NCI-H2196 treated with DMSO at 0.1 percent for 48 hours (cell line): ENCODE measurements around the gene BMP2K.

ENCODE experiments used
- DNase-seq: peaks from one replicate; lab custom pipeline; 2025; ENCODE audit not compliant: unreplicated experiment; lab: John Stamatoyannopoulos, UW

The BMP2K gene

DNA sequence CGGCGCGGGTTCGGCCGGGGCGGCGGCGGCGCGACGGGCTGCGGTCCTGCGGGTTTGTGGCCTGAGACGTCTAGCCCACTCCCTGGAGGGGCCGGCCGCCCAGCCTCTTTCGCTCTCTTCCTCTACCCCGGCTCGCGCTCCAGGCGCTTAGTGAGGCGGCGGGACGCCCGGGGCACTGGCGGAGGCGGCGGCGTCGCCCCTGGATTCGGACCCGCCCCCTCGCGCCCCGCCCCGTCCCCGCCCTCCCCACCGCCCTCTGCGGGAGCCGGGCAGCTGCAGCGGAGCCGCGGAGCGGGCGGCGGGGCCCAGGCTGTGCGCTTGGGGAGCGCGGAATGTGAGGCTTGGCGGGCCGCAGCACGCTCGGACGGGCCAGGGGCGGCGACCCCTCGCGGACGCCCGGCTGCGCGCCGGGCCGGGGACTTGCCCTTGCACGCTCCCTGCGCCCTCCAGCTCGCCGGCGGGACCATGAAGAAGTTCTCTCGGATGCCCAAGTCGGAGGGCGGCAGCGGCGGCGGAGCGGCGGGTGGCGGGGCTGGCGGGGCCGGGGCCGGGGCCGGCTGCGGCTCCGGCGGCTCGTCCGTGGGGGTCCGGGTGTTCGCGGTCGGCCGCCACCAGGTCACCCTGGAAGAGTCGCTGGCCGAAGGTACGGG, at the start of gene BMP2K:
BMP2K (plus strand) TSS at position 272 of the 650 bp plus-strand sequence; CDS start at position 466, 194 bp downstream.
- peak; percentile 18 for DNase-seq

GRCh38 chr4:78726546-78726945, 49.6 kb upstream of the BMP2K start:
- DNase-seq, result no peak

DNA sequence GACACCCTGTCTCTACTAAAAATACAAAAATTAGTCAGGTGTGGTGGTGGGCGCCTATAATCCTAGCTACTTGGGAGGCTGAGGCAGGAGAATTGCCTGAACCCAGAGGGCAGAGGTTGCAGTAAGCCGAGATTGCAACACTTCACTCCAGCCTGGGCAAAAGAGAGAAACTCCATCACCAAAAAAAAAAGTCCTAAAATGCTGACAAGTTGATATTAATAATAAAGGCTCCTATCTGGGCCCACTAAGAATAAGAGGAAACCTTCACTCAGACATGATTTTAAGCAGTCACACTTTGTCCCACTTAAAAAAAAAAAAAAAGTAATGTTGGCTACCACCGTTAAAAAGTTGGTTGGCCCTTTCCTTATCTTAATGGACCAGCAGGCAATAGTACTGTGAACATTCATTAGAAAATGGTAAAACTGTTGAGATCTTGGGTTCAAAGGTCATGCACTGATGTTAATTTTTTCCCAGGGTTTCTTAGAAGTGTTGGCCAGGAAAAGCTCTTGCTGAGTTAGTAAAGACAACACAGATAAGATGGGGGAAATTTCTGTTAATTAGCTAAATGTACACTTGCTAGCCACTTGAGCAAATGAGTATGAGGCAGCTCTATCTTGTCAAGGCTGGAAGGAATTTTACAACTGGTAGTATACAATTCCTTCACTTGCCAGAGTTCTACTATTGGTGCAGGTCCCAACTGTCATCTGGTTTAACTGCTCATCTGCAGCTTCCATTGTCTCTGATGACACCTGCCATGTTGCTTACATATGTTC, 43.6 kb upstream of the BMP2K start:
- DNase-seq, result no peak

DNA sequence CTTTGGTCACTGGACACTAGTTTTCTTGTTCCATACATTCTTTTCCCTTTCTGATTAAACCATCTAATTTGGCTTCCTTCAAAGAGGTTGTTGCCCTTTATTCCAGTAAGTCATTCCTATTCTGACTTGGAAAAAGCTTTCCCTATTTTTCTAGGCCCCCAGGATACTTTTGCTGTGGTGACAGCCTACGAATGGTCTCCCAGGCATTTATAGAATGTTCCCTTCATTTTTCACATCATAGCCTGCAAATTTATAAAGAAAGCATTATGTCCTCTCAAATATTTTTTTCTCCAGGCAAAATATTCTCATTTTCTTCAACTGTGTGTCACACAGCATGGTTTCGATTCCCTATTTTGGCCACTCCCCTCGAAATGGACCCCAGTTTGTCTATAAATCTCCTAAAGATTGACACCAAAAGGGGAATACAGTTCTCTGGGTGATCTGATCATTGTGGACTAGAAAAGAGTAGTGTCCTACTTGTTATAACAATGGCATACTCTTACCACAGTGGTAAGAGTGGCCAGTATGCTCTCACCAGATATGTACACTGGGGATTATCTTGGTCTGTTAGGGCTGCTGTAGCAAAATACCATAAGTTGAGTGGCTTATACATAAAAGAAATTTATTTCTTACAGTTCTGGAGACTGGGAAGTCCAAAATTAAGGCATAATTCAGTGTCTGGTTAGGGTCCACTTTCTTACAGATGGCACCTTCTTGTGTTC, 41.5 kb upstream of the BMP2K start:
- no peak for DNase-seq

DNA sequence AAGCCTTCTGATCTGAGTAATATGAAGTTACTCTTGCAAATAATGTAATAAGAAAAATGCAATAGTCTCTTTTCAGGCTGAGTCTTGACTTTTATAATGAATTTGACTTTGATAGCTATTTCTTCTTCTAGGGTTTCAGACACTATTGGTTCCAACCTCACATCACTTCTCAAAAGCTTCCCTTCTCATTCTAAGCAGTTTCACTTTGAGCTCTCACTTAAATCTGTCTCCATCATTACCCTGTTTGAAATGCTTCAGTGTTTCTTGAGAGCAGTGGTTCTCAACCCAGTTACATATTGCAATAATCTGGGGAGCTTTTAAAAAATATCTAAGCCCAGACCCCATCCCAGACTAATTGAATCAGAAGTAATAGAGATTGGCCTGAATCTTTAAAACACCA, 40.5 kb upstream of the BMP2K start:
- no peak for DNase-seq

GRCh38 chr4:78737035-78737434, 39.1 kb upstream of the BMP2K start:
- no peak for DNase-seq

DNA sequence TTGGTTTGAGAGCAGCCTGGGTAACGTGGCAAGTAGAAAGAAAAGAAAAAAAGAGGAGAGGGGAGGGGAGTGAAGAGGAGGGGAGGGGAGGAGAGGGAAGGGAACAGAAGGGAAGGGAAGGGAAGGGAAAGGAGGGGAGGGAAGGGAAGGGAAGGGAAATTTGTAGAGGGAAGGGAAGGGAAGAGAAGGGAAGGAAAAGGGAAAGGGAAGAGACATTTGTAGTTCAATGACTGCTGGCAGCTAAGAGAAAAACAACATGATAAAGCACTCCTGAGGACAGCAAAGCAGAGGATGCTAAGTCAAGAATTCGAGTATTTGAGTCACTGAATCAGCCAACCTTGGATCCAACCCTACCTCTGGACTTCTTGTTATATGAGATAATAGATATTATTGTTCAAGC, 38.2 kb upstream of the BMP2K start:
- no peak for DNase-seq

DNA sequence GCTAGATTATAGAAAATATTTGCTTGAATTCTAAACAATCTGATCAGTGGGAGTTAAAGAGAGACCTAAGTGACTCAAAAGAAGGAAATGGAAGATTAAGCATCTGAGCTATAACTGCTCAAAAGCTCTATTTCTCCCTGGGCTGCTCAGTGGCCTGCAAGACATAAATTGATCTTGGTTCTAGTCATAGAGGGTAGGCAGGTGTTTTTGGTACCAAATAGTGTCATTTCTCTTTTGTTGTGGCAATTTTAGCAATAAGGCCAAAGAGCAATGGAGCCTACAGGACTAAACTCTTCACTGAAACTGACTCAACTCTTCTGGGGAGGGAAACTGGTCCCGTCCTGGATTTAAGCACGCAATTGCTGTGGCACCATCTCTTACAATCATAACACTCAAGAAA, 33.9 kb upstream of the BMP2K start:
- no peak for DNase-seq

- no peak for DNase-seq
These were observed 28.7 kb upstream of the BMP2K start for GRCh38 chr4:78747475-78747922.

DNA sequence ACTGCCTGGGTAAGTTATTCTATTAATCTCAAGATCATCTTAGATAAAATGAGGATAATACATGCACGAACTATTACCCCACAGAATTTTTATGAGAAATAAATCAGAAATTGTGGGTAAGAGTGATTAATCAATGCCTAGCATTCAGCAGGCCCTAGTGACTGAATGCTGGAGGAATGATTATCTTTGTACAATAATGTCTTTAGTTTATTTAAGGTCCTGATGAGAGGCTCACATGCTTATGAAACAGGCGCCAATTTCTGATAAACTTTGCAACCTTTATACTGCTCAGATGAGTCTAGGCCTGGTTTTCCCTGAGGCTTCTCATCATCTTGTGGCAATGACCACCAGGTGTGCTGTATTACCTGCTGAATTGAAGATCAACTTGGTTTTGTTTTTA, 27.8 kb upstream of the BMP2K start:
- no peak for DNase-seq

- no peak for DNase-seq
These were observed 26.7 kb upstream of the BMP2K start for GRCh38 chr4:78749258-78749971.

- DNase-seq, result no peak
These were observed 26.0 kb upstream of the BMP2K start for GRCh38 chr4:78749972-78750727.

DNA sequence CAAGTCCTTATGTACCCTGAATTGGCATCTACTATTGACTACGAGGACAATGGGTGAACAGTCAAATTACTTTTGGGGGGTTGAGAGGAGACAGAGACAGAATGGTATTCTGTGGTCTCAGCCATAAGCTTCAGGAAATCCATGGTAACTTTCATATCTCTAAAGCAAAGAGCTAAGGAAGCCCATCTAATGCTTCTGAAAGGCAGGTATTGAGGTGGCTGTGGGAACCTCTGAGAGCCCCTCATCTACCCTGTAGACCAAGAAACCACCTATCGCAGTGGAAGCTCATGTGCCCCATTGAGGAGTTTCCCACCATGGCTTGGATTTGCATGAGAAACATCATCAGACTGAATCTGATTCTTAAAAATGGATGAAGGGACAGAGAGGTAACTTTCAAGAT, 23.1 kb upstream of the BMP2K start:
- no peak for DNase-seq

DNA sequence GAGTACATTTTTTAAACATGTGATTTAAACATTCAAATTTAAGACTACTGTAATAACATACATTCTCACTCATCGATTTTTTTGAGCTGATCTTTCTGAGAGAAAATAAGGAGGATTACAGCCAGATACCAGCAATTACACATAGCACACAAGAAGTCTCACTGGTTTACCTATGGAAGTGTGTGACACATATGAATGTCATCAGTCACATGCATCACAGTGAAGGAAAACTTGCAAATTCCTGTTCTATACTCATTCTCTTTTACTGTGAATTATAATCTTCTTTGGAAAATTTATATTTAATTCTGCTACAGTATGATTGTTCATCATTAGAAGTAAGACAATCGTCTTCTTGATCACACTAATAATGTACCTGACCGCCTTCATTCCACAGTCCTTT, 21.3 kb upstream of the BMP2K start:
- no peak for DNase-seq

GRCh38 chr4:78756137-78756536, 20.0 kb upstream of the BMP2K start:
- no peak for DNase-seq

DNA sequence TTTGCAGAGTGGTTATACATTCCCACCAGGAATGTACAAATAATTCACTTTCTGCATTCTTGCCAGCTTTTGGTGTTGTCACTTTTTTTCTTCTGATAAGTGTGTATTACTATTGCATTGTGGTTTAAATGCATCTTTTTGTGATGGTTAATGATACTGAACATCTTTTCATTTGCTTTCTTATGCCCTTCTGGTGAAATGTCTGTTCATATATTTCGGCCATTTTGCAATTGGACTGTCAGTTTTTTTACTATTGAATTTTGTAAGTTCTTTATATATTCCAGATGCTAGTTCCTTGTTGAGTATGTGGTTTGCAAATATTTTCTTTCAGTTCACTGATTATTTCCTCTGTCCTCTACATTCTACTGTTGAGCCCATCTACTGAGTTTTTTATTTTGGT, 19.4 kb upstream of the BMP2K start:
- DNase-seq, result no peak

GRCh38 chr4:78757574-78757973, 18.6 kb upstream of the BMP2K start:
- no peak for DNase-seq

GRCh38 chr4:78758085-78758484, 18.1 kb upstream of the BMP2K start:
- DNase-seq, result no peak

GRCh38 chr4:78762529-78762928, 13.6 kb upstream of the BMP2K start:
- DNase-seq, result no peak

GRCh38 chr4:78763251-78763650, 12.9 kb upstream of the BMP2K start:
- no peak for DNase-seq
